ENCODE data around the gene SAMHD1.
"Not testable (repeated sequence)": the region's sequence is repeated elsewhere in the genome, so short reads cannot be mapped to it uniquely, and the experiment has no call there.

The SAMHD1 gene

DNA sequence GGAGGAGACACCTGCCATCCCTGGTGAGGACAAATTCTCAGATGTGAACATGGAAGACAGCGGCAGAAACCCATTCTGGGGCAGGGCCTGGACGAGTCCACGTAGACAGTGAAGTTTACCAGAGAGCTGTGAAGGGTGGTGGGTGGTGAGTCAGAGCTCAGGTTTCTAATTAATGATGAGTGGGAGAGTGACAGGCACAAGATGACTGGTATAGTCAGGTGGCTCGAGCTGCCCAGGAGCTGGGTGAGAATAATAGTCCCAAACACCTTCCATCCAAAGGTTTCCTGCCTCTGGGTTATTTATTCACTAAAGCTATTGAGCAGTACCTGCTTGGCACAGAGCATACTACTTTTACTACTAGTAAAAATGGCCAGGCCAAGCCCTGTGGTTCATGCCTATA is 69.6 kb downstream of the SAMHD1 start:
- no peak overlapping the region for H3K4me3 ChIP-seq (ENCODE audit: low read length)
- DNase-seq (ENCODE audit: low read depth, low spot score): no peak

DNA sequence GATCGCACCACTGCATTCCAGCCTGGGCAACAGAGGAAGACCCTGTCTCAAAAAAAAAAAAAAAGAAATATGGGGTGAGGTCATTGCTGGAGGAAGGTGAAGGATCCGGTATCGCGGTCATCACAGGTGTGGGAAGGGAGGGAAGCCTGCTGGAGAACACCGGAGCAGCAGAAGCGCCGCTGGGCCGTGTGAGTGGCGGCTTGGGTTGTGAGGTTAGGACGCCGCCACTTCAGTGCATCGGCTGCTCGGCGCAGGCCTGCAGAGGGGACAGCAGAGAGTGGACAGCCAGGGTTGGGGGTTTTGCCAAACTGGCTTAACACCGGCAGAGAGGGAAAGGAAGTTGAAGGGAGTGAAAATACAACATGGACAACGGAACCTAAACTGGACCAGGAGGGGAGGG is 70.2 kb downstream of the SAMHD1 start:
- DNase-seq (ENCODE audit: low read depth, low spot score): no peak
- no peak overlapping the region for H3K4me3 ChIP-seq (ENCODE audit: low read length)

DNA sequence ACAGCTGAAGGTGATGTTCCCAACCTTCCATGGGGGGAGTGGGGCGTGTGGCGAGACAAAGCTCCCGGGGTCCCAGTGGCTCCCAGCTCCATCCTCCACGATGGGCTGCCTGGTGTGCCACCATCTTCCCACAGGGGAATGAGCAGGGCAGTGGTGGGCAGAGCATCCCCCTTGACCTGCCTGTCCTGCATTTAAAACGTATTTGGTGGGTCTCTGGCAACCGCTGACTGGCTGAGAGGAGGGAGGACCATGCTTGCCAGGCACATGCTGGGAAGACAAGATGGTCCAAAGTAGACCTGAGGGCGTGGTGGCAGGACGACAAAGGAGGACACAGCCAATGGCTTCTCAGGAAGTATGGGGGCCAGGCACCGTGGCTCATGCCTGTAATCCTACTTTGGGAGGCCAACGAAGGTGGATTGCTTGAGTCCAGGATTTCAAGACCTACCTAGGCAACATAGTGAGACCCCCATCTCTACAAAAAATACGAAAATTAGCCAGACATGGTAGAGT is 70.7 kb downstream of the SAMHD1 start:
- no peak overlapping the region for H3K4me3 ChIP-seq (ENCODE audit: low read length)
- DNase-seq (ENCODE audit: low read depth, low spot score): no peak

DNA sequence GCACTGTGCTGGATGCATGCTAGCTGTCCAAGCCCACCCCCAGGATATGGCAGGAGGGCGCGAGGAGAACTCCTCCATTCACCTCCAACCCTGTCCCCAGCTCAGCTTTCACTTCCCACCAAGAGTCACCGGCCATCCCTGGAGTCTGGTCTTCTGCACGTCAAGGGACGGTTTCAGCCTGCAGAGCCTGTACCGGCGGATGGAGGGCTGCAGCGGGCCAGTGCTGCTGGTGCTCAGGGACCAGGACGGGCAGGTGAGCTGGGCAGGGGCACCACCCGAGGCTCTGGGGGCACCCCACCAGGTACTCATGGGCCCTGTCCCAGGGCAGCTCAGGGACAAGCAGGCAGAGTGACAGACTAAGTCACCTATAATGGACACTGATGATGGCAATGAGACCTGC is 72.6 kb downstream of the SAMHD1 start:
- H3K4me3 ChIP-seq (ENCODE audit: low read length): no peak overlapping the region
- DNase-seq (ENCODE audit: low read depth, low spot score): no peak

DNA sequence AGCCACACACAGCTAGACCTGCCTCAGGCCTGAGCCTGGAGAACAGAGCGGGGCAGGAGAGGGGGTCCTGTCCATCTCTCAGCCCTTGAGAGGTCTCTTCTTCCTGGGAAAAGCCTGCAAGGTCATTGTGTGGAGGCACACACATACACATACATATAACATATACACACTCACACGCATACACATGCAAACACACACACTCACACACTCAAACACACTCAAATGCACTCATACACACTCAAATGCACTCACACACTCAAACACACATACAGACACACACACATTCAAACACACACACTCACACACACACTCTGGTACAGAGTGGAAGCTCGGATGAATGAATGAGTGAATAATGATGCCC is 75.1 kb downstream of the SAMHD1 start:
- H3K4me3 ChIP-seq (ENCODE audit: low read length): no peak overlapping the region
- DNase-seq (ENCODE audit: low read depth, low spot score): no peak

DNA sequence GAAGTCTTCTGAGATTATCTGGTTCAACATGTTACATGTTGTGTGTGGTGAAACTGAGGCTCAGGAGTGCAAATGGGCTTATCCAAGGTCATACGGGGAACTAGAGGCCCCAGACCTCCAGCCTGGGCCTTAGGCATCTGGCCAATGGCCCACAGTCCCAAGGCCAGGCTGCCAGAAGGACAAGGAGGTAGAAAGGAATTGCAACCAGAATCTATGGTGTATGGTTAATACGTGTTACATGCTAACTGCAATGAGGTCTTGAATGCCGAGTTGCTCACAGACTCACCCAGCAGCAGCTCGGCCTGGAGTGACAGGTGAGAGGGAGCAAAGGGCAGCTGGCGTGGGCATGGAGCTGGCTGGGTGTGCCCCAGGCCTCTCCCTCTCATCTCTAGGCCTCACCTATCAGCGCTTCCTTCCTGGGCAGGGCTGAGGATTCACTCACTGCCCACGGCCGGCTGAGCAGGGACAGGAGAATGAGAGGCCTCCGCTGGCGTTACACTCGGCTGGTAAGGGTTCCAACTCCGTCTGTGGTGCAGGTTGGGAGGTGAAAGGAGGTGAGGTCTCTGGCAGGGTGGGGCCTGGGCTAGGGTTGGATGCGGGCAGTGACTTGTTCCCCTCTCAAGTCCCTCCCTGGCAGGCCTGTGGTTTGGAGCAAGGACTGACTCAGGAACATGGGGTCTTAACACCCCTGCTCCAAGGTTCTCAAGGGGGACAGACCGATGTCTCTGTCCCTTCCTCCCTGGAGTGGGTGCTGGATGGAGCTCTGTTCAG is 75.6 kb downstream of the SAMHD1 start, which contains the start of gene TLDC2:
TLDC2 (plus strand) TSS at position 437 of the 771 bp plus-strand sequence; CDS start at position 474, 37 bp downstream.
- H3K4me3 ChIP-seq (ENCODE audit: low read length): no peak within 1 kb of the TSS
- DNase-seq (ENCODE audit: low read depth, low spot score): no peak

DNA sequence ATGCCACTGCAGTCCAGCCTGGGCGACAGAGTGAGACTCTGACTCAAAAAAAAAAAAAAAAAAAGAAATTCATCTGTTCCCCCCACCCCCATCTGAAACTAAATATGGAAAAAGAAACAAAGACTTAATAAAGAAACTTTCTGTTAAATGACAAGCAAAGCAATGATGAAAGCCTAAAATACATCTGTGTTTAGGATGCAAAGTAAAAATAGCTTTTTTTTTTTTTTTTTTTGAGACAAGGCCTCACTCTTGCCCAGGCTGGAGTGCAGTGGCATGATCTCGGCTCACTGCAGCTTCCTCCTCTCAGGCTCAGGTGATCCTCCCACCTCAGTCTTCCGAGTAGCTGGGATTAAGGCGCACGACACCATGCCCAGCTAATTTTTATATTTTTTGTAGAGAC is 76.4 kb downstream of the SAMHD1 start:
- DNase-seq (ENCODE audit: low read depth, low spot score); H3K4me3 ChIP-seq (ENCODE audit: low read length): not testable (repeated sequence)

DNA sequence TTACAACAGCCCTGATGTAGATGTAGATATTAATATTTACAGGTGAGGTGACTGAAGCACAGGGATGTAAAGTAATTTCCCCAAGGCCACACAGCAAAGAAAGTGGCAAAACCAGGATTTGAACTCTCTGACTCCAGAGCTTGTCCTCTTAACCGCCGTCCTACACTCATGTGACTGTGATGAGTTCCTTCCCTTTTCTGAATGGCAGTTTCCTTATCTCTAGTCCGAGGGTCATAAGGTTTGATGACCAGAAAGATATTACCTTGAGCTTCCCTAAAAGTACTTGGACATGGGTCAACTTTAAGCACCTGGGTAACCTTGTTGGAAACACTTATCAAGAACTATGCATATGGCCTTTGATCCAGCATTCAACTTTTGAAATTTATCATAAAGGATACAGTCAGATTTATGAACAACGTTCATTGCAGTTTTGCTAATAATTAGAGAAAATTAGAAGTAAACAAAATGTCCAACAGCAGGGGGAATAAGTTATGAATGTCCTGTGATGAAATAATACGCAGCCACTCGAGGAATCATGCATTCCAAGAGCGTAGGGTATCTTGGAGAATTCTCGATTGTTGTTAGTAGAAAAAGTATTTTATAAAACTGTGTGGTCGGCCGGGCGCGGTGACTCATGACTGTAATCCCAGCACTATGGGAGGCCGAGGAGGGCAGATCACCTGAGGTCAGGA is 77.9 kb downstream of the SAMHD1 start:
- DNase-seq (ENCODE audit: low read depth, low spot score): no peak

DNA sequence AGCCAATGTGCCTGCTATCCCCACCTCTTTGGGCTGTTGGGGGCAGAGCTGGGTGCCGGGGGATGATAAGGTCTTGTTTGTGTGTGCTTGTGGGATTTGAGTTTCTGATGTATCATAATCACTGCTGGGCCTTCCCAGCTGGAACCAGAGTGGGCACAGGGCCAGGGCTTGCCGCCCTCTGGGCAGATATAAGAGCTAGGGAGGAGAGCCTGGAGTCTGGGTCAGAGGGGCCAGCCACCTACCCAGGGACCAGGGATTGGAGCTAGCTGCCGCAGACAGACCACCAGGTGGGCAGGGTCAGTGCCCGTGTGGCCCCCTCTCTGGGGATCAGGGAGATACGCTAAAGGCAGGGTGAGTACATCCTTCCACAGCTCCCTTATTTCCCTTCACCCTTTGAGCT is 78.7 kb downstream of the SAMHD1 start:
- DNase-seq (ENCODE audit: low read depth, low spot score): no peak

More for the DNA sequence above, 77.9 kb downstream of the SAMHD1 start:
- no peak overlapping the region for H3K4me3 ChIP-seq (ENCODE audit: low read length)

DNA sequence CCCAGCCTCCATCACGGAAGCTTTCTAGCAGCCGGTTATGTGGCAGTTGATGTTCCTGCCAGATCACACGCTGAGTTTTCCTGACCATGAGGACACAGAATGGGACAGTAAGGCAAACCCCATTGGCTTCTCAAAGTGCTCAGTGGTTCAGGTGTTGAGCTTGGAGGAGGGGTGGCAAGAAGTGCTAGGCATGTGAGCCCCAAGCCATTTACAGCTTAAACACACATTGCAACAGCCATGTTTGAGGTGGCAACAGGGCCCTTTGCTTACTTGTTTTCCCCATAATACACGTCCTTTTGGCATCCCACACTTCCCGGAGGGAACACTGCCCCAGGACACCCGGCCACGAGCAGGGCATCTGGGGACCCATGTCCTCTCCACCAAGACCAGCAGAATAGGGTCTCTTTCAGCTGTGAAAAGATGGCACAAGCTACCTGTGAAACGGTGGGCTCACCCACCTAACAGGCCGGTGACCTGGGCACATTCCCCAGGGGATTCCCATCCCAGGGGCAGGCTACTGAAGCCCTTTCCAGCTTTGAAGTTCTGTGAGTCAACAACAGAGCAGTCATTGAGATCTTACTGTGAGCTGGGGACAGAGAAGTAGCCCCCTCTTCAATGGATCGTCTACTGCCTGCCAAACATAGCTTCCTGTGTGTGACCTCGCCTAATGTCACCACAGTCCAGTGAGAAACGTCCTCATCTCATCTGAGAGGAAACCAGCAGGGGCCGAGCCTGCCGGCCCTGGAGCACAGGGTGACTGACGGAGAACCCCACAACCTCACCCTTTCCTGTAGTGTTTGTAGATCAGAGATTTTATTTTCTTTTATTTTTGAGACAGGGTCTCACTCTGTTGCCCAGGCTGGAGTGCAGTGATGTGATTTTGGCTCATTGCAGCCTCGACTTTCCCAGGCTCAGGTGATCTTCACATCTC is 79.6 kb downstream of the SAMHD1 start:
- no peak for DNase-seq (ENCODE audit: low read depth, low spot score)
- no peak overlapping the region for H3K4me3 ChIP-seq (ENCODE audit: low read length)

More for the DNA sequence above, 78.7 kb downstream of the SAMHD1 start:
- H3K4me3 ChIP-seq (ENCODE audit: low read length): no peak overlapping the region

DNA sequence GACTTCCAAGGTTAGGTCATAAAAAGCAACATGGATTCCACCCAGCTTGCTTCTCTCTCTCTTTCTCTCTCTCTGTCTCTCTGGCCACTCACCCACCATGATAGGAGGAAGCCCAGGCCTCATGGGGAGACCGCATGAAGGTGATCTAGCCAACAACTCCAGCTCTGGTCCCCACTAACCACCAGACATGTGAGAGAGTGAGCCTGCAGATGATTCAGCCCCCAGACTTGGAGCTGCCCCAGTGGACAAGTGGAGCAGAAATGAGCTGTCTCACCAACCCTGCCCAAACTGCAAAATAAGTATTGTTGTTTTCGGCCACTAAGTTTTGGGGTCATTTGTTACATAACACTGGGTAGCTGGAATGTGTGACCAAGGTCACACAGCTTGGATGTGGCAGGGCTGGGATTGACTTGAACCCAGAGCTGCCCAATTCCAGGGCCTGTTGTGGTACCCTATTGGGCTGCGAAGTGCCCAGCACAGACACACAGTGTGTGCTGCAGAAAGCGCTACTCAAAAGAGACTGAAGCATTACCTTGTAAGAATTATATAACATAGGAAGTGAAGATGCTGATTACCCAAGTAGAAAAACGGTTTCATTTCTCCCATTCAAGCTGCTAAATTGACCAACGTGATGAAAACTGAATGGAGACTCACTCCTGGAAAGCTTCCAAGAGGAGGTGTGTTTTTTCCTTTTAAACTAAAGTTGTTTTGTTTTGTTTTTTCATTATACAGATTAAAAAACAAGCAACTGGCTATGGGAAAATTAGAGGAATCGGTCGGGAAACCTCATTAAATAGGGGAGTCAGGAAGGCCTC is 84.6 kb downstream of the SAMHD1 start:
- DNase-seq (ENCODE audit: low read depth, low spot score): no peak
- H3K4me3 ChIP-seq (ENCODE audit: low read length): no peak overlapping the region

DNA sequence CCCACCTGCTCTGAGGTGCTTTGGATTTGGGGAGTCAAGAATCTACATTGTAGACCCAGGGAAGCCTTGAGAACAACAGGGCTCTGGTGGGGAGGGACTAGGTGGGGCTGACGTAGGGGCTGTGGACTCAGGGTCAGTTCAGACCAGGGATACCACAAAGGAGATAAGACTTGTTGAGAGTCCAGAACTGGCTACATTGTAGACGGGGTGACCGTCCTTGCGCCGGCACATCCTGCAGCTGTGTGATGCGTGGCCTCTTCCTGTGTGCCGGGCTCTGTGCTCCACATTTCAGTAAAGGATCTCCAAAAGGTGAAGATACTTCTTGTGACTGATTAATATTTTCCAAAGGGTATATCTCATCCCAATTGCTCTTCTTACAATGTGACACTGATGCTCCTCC is 85.3 kb downstream of the SAMHD1 start:
- H3K4me3 ChIP-seq (ENCODE audit: low read length): no peak overlapping the region
- DNase-seq (ENCODE audit: low read depth, low spot score): no peak

DNA sequence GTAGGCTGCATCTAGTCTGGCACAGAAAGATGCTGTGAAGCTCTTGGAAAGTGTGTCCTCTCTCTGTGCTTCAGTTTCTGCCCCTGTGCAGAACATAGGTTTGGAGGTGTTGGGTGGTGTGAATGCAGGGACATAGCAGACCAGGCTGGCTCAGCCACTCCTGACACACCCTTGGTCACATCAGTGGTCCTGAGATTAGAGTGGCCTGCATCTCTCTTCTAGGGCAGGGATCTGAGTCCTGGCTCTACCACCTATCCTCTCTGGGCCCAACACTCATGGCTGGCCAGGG is 85.7 kb downstream of the SAMHD1 start:
- no peak overlapping the region for H3K4me3 ChIP-seq (ENCODE audit: low read length)
- no peak for DNase-seq (ENCODE audit: low read depth, low spot score)

DNA sequence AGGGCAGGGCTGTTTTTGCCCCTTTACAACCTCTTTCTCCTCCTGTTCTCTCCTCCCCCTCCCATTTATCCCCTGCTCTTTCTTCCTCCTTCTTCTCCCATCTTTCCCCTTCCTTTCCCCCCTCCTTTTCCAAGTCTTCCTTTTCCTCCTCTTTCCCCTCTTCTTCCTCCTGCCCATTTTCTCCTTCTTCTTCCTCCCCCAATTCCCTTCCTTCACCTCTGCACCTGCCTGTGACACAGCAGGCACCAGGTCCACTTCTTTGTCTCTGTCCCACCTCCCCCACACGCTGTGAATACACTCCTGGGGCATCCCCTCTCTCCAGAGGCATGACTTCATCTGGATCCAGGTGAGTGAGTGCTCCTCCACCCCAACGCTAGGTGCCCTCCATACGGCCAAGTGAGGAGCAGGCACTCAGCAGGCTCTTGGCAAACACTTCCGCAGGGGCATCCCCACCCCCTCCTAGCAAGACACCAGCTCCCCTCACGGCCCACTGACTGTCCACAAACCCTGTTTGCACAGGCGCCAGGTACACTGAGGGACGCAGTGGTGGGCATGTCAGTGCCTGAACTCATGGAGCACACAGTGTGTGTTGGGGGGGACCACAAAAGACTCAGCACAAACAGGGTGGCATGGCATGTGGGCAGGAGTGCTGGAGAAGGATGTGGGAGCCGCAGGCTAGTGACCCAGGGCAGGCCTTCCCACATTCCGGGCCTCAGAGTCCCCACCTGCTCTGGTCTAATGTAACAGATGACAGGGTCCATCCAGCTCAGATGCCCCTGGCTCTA is 86.2 kb downstream of the SAMHD1 start:
- no peak overlapping the region for H3K4me3 ChIP-seq (ENCODE audit: low read length)
- no peak for DNase-seq (ENCODE audit: low read depth, low spot score)

DNA sequence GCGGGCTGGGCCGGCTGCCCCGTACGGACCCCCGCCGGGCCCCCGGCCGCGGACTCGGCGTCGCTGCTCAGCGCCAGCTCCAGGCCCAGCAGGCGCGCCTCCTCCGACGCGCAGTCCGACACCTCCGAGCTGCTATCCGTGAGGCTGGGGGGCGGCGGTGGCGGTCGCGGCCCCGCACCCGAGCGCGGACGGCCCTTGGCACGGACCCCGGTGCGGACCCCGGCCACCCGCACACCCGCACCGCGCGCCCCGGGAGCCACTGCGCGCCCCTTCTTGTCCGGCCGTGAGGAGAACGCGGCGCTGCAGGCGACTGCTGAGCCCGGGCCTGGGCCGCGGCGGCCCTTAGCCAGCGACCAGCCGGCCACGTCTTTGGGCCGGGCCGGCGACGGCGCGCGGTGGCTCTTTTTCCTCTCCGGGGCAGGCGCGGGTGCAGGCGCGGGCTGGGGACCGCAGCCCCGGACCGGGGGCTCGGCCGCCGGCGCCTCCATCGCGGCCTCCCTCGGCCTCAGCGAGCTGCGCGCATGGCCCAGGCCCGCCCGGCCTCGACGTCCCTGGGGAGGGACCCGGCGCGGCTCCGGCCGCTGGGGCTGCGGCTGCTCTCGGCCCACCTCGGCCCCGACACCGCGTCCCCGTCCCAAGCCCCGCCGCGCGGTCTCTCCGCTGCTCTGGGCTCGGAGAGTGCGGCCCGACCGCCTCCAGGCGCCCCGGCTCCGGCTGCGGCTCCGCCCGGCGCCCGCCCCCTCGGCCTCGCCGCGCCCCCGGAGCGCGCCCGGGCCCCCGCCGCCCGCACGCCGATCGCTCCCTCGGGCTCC is 88.4 kb downstream of the SAMHD1 start:
- DNase-seq (ENCODE audit: low read depth, low spot score): no peak

DNA sequence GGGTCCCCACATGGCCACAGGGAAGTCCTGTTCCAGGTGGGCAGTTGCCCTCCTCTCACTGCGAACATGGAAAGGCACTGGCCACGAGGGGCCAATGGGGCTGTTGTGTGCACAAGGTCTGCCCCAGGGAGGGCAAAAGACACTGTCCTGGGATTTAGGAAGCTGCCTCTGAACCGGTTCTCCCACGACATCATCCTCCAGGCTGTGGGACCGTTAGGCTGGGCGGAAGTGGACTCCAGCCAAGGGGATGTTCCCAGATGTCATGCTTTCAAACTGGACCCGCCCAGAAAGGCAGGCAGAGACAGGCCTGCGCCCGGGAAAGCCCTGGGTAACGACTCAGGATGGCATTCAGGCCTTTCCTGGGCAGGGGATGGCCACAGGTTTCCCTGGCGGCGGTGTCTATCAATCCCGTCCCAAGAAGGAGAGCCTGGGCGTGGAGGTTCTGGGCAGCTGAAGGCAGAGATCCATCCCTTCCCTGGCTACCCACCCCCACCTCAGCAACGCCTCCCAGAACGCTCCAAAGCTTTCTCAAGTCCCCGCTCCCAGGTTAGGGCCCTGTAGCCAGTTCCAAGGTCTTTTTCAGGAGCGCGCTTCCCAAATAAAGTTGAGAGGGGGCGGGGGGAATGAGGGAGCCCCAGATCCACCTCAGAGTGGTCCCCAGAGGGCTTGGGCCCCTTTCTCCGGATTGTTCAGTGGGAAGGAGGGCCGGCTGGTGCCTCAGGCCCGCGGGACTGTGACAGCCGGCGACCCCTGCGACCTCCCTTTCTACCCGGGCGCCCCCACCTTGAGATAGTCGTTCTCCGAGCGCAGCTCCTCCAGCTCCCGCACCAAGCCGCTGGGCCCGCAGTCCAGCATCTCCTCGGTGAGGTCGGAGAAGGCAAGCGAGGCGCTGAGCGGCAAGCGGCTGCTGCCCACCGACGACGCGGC is 89.4 kb downstream of the SAMHD1 start:
- H3K4me3 ChIP-seq (ENCODE audit: low read length): no peak overlapping the region
- DNase-seq (ENCODE audit: low read depth, low spot score): no peak

More for the DNA sequence above, 88.4 kb downstream of the SAMHD1 start:
- peak overlapping the region; percentile 21; the same call in 1 of the 2 replicates for H3K4me3 ChIP-seq (ENCODE audit: low read length)

DNA sequence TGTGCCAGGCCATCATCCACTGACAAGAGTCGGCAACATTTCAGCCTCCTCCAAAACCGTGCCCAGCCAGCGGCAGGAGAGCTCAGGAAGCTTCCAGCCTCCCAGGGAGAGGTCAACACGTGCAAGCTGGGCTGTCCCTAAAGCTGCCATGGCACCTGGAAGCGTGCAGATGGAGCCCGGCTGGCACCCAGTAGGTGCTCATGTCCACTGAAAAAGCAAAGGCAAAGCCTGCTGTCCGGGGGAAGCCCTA is 90.0 kb downstream of the SAMHD1 start:
- no peak for DNase-seq (ENCODE audit: low read depth, low spot score)
- no peak overlapping the region for H3K4me3 ChIP-seq (ENCODE audit: low read length)

Data from Jurkat, Clone E6-1 (cell line).